ENCODE measurements around the gene GGTLC1.

The GGTLC1 gene

GRCh38 chr20:23988561-23988960 is at the start of gene GGTLC1:
GGTLC1 (minus strand) TSS chr20:23988779; CDS start chr20:23986611, 2,168 bp downstream.
- TF ChIP-seq CTCF (IDR thresholded peaks at IDR 0.05; ENCODE audit: low read length, missing control alignments) = no peak
- no peak for DNase-seq (ENCODE audit: low read depth)
- no peak within 1 kb of the TSS for H3K4me3 ChIP-seq (replicated peaks; ENCODE audit: low read depth, low read length)

GRCh38 chr20:24034820-24035219 is 46.2 kb upstream of the GGTLC1 start:
- DNase-seq (ENCODE audit: low read depth) = peak; percentile 6
- no peak for TF ChIP-seq CTCF (IDR thresholded peaks at IDR 0.05; ENCODE audit: low read length, missing control alignments)
- H3K4me3 ChIP-seq (replicated peaks; ENCODE audit: low read depth, low read length) = no peak overlapping the region

- no peak for TF ChIP-seq CTCF (IDR thresholded peaks at IDR 0.05; ENCODE audit: low read length, missing control alignments)
- DNase-seq (ENCODE audit: low read depth) = no peak
- no peak overlapping the region for H3K4me3 ChIP-seq (replicated peaks; ENCODE audit: low read depth, low read length)
Measured at GRCh38 chr20:24033565-24033964, 45.0 kb upstream of the GGTLC1 start.

- no peak for TF ChIP-seq CTCF (IDR thresholded peaks at IDR 0.05; ENCODE audit: low read length, missing control alignments)
- no peak for DNase-seq (ENCODE audit: low read depth)
- H3K4me3 ChIP-seq (replicated peaks; ENCODE audit: low read depth, low read length) = no peak overlapping the region
Measured at GRCh38 chr20:24033151-24033550, 44.6 kb upstream of the GGTLC1 start.

- TF ChIP-seq CTCF (IDR thresholded peaks at IDR 0.05; ENCODE audit: low read length, missing control alignments) = no peak
- H3K4me3 ChIP-seq (replicated peaks; ENCODE audit: low read depth, low read length) = no peak overlapping the region
- DNase-seq (ENCODE audit: low read depth) = no peak
Measured at GRCh38 chr20:24032400-24032898, 43.9 kb upstream of the GGTLC1 start.

GRCh38 chr20:24027229-24027628 is 38.6 kb upstream of the GGTLC1 start:
- no peak for TF ChIP-seq CTCF (IDR thresholded peaks at IDR 0.05; ENCODE audit: low read length, missing control alignments)
- no peak overlapping the region for H3K4me3 ChIP-seq (replicated peaks; ENCODE audit: low read depth, low read length)
- DNase-seq (ENCODE audit: low read depth) = peak; percentile 77

- no peak for DNase-seq (ENCODE audit: low read depth)
- no peak for TF ChIP-seq CTCF (IDR thresholded peaks at IDR 0.05; ENCODE audit: low read length, missing control alignments)
- H3K4me3 ChIP-seq (replicated peaks; ENCODE audit: low read depth, low read length) = no peak overlapping the region
Measured at GRCh38 chr20:24022621-24023180, 34.1 kb upstream of the GGTLC1 start.

Measured in fibroblast of pulmonary artery (primary cell).